GM19328 (cell line): Measurements from ENCODE around the gene RNF151.
"Not testable (repeated sequence)": the region's sequence is repeated elsewhere in the genome, so short reads cannot be mapped to it uniquely, and the experiment has no call there.

Experiments
- ATAC-seq: cut with Tn5 transposase; IDR thresholded peaks from one replicate; pipeline ENCODE4 v1.9.1; 2021; ENCODE audit warnings: mild to moderate bottlenecking, moderate library complexity; ENCODE audit not compliant: unreplicated experiment

Gene RNF151

GRCh38 chr16:1958715-1959268 is 7.9 kb upstream of the RNF151 start:
- no peak for ATAC-seq

- peak; percentile 59 for ATAC-seq
Observed at GRCh38 chr16:1959269-1960039, 7.2 kb upstream of the RNF151 start, which contains the start of gene NDUFB10. TSS of gene NDUFB10 (plus strand) at chr16:1959538. CDS start at chr16:1959625, 87 bp downstream.

GRCh38 chr16:1960665-1961630 is 5.7 kb upstream of the RNF151 start:
- no peak for ATAC-seq

GRCh38 chr16:1961651-1962067 is 5.0 kb upstream of the RNF151 start:
- no peak for ATAC-seq

DNA sequence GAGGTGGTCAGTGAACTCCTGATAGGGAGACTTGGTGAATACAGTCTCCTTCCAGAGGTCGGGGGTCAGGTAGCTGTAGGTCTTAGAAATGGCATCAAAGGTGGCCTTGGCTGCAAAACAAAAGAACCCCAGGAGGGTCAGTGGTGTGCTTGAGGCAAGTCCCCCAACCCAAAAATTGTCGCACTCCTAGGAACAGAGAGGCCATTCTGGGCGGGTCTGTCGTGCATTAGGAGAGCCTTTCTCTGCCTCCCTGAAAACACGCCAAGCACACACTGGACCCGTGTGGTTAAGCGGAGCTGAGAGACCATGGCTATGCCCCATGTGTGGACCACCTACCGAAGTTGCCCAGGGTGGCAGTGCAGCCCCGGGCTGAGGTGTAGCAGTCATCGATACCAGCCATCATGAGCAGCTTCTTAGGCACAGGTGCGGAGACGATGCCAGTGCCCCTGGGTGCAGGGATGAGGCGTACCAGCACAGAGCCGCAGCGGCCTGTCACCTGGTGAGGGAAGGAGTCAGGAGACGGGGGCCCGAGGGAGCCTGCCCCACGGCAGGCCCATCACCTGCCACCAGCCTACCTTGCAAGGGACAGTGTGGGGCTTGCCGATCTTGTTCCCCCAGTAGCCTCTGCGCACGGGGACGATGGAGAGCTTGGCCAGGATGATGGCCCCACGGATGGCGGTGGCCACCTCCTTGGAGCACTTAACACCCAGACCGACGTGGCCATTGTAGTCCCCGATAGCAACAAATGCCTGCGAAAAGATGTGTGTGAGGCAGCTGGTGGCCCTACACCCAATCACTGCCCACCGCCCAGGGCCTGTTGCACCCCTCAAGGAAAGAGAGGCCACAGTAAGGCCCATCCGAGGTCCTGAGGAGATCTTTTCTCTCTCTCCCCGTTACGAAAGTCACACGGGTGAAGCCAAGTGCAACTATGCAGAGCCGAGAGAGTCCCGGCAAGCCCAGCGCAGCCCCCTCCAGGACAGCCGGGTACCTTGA is 4.2 kb upstream of the RNF151 start:
- not testable (repeated sequence) for ATAC-seq

- ATAC-seq, result peak; percentile 2
Observed at GRCh38 chr16:1963806-1964505, 2.7 kb upstream of the RNF151 start.

DNA sequence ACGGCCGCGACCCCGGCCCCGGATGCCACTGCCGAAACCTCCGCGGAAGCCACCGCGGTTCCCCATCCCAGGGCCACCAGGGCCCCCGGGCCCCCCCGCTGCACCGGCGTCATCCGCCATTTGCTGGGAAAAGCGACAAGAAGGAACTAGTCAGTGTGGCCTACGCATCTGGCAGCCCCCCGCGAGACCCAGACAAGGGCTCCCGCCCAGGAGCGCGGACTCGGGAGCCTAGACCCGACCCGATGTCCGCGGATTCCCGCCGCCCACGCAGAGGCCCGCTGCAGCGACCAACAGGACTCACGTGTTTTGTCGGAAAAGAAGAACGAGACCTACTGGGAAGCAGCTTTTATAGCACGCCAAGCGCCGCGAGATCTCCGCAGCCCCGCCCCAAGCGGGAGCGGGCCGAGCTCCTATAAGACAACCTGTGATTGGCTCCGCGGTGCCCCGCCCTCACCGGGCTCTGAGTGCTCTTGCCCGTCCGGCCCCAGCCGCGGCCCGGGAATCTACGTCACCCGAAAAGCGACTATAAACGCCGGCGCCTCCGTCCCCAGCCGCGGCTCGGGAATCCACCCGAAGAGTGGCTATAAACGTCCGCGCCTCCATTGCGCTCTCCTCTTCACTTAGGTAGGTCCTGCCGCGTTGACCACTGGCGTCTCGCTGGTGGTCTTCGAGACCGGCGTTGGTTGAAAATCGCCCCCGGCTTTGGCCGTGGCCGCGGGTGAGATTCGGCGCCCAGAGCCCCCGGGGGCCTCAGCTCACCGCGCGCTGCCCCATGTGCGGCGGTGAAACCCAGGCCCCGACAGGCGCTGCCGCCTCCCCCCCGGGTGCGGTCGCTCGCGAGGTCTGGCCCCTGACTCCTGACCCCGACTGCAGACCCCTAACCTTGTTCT is 1.9 kb upstream of the RNF151 start, which contains the start of gene RPS2:
Gene RPS2 (minus strand): TSS at position 321 of the 890 bp plus-strand sequence. CDS start 201 bp downstream, at position 120.
- ATAC-seq, result peak; percentile 63

DNA sequence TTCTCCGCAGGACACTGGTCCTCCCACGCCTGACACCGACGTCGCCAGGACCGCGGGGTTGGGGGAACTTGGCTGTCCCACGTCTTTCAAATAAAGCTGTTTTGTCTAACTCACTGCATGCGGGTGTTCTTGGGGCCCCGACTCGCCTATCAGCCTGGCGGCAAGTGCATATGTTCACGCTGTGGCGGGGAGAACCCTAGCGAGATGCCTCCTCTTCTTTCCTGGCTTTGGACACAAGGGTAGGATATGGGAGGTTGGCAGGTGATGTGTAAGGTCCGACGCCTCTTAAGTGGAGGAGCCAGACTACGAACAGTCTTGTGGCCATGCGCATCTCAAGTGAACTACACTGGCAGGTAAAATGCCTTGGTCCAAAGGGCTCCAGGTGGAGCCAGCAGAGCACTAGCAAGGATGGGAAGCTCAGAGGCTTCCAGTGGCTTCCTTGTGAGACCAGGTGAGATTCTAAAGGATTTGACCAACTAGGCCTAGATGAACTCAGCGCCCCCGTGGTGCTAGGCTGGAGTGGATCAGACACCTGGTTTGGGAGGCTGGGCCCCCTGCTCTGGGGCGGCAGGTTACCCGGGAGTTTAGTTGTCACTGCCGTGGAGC is 1.2 kb upstream of the RNF151 start:
- no peak for ATAC-seq

DNA sequence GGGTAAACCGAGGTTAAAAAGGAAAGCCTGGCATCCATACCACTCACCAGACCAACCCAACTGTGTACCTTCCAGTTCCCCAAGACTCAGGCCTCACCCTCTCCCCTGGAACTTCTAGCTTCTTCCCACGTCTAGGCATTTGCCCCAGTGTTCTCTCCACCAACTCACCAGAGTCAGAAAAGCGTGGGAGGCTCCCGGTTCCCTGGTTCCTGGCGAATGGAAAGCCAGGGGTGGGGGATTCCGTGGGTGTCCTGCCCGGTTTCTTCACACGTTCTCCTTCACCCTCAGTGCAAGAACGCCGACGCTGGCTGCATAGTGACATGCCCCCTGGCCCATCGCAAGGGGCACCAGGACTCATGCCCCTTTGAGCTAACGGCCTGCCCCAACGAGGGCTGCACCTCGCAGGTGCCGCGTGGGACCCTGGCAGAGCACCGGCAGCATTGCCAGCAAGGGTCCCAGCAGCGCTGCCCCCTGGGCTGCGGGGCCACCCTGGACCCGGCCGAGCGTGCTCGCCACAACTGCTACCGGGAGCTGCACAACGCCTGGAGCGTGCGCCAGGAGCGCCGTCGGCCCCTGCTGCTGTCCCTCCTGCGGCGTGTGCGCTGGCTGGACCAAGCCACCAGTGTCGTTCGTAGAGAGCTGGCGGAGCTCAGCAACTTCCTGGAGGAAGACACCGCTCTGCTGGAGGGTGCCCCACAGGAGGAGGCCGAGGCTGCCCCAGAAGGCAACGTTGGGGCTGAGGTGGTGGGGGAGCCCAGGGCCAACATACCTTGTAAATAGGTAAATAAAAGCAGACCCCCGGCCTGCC is 1.7 kb downstream of the RNF151 start:
- no peak for ATAC-seq

- peak; percentile 65 for ATAC-seq
Observed at GRCh38 chr16:1971796-1972489, 5.3 kb downstream of the RNF151 start, which contains the start of gene TBL3. TSS of gene TBL3 (plus strand) at chr16:1972053. CDS start at chr16:1972165, 112 bp downstream.

- ATAC-seq, result no peak
Observed at GRCh38 chr16:1972490-1972877, 5.8 kb downstream of the RNF151 start.

DNA sequence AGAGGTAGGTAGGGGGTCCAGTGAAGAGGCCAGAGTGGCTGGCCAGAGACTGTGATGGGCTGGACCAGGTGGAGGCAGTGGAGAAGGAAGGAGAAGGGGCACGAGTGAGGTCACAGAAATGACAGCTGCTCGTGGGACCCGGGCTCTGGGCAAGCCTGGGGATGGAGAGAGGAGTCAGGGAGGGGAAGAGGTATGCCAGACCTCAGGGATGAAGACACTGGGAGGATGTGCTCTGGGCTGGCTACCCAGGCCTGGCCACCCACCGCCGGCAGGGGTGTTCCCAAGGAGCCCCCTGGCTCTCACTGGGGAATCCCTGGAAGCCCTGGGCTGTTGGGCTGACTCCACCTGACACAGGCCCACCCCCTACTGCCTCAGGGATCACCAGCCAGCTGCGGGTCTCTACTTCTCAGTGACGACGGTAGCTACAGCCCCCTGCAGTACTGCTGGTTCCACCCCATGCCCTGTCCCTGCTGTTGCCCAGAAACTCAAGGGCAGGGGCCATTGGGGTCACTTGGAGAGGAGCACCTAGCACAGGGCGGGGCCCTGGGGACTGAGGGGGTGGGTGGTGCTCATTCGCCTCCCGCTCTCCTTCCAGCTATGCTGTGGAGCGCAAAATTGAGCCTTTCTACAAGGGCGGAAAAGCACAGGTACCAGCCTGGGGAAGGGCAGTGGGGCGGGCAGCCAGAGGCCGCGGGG is 7.0 kb downstream of the RNF151 start:
- ATAC-seq, result no peak

DNA sequence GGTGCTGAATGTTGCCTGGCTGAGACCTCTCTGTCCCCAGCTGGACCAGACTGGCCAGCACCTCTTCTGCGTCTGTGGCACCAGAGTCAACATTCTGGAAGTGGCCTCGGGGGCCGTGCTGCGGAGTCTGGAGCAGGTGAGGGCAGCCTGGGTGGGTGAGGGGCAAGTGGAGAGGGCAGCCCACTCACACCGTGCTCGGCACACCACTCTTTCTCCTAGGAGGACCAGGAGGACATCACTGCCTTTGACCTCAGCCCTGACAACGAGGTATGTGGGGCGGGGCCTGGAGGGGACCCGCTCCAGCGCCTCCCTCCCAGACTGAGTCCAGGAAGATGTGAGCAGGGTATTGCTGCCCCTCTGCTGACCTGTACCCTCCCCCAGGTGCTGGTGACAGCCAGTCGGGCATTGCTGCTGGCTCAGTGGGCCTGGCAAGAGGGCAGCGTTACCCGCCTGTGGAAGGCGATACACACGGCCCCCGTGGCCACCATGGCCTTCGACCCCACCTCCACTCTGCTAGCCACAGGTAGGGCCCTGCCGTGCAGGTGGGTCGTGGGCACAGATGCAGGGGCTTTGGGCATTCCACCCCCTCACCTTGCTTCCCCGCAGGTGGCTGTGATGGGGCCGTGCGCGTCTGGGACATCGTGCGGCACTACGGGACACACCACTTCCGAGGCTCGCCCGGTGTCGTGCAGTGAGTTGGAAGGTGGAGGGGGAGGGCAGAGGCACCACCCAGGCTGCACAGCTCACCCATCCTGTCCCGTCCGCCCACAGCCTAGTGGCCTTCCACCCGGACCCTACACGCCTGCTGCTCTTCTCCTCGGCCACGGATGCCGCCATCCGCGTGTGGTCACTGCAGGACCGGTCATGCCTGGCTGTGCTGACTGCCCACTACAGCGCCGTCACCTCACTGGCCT is 7.8 kb downstream of the RNF151 start:
- ATAC-seq, result no peak

DNA sequence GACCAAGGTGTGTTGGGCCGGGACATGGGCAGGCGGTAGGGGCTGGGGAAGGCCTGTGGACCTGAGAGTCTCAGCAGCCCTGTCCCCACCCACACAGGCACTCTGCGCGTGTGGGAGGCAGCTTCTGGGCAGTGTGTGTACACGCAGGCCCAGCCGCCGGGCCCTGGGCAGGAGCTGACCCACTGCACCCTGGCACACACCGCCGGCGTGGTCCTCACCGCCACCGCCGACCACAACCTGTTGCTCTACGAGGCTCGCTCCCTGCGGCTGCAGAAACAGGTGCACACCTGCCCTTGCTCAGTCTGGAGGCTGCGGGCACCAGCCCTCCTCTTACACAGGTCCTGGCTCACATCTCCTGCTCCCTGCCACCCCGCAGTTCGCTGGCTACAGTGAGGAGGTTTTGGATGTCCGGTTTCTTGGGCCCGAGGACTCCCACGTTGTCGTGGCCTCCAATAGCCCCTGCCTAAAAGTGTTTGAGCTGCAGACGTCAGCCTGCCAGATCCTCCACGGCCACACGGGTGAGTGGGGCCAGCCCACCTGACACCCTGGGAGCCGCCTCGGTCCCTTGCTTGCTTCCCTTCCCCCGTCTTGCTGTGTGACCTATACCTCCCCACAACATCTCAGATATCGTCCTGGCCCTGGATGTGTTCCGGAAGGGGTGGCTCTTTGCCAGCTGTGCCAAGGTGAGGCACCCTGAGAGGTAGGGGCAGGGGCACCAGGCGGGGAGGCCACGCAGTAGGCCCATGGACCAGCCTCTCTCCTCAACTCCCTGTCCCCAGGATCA is 9.0 kb downstream of the RNF151 start:
- ATAC-seq, result no peak
